ENCODE measurements around the gene BRS3.
"Not testable (repeated sequence)": the region's sequence is repeated elsewhere in the genome, so short reads cannot be mapped to it uniquely, and the experiment has no call there.

The BRS3 gene

DNA sequence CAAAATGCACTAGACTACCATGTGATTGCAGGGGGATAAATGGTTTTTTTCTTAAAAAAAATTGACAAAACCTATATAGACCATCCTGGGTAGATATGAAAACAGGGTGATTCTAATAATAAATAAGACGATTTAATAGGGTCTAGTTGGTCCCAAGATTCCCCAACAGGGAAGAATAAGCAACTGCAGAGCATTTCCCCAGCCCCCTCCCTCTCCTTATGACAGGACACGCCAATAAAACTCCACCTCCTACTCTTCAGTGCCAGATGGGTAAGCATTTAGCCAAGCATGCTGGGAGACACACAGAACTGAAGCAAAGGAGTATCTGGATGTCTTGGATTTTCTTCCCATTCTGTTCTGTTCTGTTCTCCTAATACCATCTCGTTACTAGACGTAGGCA is at the start of gene BRS3:
BRS3 (plus strand) TSS at position 301 of the 400 bp plus-strand sequence. CDS start 168 bp downstream, outside the sequence.
- no peak for DNase-seq (ENCODE audit: extremely low read depth in 1 of 2, low read depth in 1 of 2)

DNA sequence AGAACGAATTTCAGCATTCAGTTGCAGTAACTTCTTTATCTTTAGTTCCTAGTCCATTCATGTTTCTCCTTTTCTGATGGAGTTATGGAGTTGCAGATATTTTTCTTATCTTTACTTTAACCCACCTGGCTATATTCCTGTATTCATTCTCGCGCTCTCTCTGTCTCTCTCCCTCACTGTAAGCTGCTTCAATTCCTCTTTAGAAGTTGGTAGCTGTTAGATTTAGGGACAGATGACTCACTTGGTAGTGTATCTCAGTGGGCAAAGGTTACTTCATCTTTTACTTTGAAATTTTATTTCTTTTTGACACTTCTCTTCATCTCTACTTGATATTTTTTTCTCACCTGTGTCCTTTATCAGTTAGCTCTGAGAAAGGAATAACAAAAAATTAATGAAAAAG is 49.6 kb upstream of the BRS3 start:
- no peak for DNase-seq (ENCODE audit: extremely low read depth in 1 of 2, low read depth in 1 of 2)

DNA sequence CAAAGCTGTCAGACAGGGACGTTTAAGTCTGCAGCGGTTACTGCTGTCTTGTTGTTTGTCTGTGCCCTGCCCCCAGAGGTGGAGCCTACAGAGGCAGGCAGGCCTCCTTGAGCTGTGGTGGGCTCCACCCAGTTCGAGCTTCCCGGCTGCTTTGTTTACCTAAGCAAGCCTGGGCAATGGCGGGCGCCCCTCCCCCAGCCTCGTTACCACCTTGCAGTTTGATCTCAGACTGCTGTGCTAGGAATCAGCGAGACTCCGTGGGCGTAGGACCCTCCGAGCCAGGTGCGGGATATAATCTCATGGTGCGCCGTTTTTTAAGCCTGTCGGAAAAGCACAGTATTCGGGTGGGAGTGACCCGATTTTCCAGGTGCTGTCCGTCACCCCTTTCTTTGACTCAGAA is 42.1 kb upstream of the BRS3 start:
- DNase-seq (ENCODE audit: extremely low read depth in 1 of 2, low read depth in 1 of 2): not testable (repeated sequence)

DNA sequence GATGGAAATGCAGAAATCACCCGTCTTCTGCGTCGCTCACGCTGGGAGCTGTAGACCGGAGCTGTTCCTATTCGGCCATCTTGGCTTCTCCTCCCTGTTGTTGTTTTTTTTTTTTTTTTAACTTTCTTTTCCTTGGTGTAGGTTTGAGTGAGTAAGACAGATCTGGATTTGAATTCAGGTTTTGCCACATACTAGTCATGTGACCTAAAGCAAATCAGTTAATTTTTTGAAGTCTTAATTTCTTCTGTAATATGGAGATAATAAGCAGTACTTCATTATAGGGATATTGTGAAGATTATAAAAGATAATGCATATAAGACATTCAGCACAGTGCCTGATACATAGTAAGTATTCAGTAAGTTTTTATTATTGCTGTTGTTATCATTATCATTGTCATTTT is 41.5 kb upstream of the BRS3 start:
- no peak for DNase-seq (ENCODE audit: extremely low read depth in 1 of 2, low read depth in 1 of 2)

DNA sequence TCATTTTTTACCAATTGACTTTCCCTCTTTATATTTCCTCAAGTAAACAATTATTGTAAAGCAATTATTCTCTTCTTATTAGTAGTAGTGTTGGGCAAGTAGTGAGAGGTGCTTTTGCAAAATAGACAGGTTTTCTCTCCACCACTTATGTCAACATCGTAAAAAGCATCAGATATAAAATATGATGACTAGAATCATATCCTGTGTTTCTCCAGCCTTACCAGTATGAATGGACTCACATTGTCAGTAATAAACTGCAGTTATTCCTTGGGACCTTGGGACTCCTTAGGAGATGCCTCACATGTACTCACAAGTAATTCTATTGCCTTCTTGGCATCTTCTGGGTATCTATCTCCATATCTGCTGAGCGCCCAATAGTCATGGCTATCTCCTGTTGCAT is 40.4 kb upstream of the BRS3 start:
- no peak for DNase-seq (ENCODE audit: extremely low read depth in 1 of 2, low read depth in 1 of 2)

DNA sequence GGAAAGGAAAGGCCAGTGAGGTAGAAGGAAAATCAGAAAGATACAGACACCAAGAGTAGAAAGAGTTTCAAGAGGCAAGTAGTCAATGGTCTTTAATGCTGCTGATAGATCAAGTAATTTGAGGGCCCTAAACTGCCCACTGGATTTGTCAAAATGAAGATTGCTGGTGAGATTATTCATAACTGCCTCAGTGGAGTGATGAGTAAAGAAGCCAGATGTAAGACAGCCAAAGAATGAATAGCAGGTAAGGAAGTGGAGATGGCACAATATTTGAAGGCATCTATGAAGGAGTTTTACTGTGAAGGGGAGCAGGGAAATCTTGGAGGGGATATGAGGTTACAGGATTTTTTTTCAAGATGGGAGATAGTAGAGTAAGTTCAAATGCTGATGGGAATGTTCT is 39.8 kb upstream of the BRS3 start:
- no peak for DNase-seq (ENCODE audit: extremely low read depth in 1 of 2, low read depth in 1 of 2)

DNA sequence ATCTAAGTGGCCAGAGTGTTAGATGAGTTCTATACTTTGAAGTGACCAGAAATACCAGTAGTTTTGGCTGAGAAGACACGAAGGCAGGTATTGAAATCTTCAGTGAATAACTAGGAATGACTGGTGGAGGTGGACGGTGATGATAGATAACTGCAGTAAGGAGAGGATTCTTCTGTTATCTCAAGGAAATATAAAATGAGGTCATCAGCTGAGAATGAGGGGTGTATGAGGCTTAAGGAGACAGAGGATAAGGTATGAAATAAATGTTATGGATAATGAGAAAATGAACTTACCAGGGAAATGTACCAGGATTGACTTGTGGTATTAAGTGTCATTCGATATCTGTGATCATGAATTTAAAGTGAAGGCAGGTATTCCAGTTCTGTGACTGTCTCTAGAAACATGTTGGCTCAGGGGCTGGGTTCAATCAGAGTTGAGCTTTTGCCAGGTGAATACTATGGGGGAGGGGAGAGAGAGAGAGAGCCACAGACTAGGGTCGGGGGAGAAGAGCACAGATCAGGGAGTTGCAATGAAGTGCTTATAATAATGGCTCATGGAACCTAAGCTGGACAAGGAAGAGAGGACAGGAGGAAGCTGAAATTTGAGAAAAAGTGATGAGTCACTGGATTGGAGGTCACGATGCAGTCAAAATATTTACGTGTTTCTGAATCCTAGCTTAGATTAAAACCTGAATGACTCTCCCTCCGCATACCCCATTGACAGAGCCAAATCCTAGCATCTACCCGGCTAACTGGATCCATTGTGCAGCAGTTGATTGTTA is 37.5 kb upstream of the BRS3 start:
- DNase-seq (ENCODE audit: extremely low read depth in 1 of 2, low read depth in 1 of 2): no peak

DNA sequence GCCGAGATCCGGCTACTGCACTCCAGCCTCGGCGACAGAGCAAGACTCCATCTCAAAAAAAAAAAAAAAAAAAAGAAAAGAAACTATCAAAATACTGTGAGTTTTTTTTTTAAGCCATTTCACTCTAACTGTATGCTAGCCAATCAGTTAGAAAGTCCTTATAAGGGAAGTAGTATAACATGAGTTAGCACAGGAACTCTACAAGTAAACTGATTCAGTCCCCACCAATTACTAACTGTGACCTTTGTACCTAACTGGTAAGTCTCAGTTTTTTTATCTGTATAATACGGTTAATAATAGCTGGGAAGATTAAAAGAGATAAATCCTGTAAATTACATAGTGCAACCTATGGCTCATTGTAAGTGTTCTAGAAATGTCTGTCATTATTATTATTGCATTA is 35.1 kb upstream of the BRS3 start:
- no peak for DNase-seq (ENCODE audit: extremely low read depth in 1 of 2, low read depth in 1 of 2)

DNA sequence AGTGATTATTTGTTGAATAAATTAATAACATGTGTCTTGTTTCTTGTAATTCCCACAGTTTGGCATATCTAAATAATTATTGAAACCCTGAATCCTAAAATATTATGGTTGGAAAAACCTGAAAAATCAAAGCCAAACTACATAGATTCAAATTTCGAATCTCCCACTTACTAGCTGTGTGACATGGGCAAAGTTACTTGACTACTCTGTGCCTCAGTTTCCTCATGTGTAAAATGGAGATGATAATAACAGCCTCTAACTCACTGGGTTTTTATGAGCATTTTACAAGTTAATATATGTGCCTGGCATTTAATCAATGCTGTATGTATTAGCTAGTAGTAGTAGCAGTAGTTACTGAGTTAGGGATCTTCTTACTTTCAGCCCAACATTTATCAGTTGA is 34.6 kb upstream of the BRS3 start:
- no peak for DNase-seq (ENCODE audit: extremely low read depth in 1 of 2, low read depth in 1 of 2)

DNA sequence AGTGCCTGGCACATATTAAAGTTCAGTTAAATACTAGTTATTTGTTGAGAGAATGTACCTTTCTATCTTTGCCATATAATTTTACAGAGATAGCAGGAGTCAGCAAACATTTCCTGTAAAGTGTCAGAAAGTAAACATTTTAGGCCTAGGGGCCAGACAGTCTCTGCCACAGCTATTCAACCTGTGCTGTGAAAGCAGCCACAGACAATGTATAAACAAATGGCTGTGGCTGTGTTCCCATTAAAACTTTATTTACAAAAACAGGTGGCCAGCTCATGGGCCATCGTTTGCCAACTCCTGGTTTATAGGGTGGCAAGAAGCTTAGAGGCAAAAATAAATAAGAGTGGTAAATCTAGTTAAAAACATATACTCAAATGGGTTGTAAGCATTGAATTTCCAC is 34.0 kb upstream of the BRS3 start:
- no peak for DNase-seq (ENCODE audit: extremely low read depth in 1 of 2, low read depth in 1 of 2)

DNA sequence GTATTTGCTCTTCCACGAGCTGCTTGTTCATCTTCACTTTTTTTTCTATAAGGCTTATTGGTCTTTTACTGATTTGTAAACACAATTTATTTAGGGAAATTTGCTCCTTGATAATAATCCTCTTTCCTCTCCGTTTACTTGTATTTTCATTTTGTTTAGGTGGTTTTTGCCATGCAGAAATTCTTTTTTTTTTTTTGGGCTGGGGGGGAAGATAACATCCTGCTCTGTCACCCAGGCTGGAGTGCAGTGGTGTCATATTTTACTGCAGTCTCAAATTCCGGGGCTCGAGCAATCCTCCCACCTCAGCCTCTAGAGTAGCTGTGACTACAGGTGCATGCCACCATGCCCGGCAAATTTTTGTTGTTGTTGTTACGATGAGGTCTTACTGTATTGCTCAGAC is 31.6 kb upstream of the BRS3 start:
- no peak for DNase-seq (ENCODE audit: extremely low read depth in 1 of 2, low read depth in 1 of 2)

DNA sequence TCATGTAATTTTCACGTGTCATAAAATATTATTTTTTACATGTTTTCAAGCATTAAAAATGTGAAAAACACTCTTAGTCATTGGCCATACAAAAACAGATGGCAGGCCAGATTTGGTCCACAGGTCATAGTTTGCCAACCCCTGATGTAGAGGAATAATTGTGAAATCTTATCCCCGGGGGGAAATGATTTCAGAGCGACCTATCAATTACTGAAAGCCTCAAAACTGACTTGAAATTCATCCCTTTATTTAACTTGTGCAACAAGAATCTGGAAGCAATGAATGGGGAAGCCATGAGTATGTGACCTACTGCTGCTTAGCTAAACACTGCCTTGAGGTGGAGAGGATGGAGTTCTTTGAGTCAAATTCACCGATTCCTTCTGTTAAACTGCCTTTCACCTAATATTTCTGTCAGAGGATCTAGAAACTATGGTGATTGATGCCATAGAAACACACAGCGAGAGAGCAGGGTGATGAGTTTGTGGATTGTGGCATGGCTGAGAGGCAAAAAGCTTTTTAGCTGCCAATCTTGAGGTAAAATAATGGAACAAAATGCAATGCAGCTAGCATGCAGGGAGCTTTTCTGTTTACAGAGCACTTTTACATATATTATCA is 30.3 kb upstream of the BRS3 start:
- no peak for DNase-seq (ENCODE audit: extremely low read depth in 1 of 2, low read depth in 1 of 2)

DNA sequence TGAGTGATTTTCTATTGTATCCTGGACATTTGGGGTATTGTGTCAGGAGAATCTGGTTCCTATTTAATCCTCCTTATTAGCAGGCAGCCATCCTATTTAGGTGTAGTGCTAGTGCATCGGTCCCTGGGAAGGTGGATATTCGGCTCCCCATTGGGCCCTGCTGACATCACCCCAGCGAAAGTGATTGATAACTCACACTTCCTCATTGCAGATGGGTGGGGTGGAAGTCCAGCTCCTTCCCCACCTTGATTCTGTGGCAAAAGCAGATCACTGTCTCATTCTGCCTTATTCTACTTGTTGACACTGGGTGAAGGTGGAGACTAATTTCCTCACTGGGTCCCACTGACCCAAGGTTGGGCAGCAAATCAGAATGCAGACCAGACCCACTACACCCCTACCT is 23.2 kb upstream of the BRS3 start:
- DNase-seq (ENCODE audit: extremely low read depth in 1 of 2, low read depth in 1 of 2): no peak

DNA sequence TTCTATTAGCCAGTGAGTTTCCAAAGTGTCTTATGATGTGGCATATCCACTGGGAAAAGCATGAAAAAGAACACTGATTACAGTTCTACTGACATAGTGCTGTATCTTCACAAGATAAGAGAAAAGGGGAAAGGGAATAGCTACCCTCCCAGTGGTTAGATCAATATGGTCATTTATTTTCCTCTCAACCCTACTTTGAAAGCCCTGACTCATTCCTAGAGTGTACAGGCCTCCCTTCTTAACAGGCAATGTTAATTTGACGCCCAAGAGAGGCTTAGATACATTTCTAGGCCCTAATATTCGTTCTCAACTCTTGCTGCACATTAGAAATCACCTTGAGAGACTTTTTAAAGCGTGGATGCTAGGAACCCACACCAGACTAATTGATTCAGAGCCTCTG is 20.4 kb upstream of the BRS3 start:
- no peak for DNase-seq (ENCODE audit: extremely low read depth in 1 of 2, low read depth in 1 of 2)

DNA sequence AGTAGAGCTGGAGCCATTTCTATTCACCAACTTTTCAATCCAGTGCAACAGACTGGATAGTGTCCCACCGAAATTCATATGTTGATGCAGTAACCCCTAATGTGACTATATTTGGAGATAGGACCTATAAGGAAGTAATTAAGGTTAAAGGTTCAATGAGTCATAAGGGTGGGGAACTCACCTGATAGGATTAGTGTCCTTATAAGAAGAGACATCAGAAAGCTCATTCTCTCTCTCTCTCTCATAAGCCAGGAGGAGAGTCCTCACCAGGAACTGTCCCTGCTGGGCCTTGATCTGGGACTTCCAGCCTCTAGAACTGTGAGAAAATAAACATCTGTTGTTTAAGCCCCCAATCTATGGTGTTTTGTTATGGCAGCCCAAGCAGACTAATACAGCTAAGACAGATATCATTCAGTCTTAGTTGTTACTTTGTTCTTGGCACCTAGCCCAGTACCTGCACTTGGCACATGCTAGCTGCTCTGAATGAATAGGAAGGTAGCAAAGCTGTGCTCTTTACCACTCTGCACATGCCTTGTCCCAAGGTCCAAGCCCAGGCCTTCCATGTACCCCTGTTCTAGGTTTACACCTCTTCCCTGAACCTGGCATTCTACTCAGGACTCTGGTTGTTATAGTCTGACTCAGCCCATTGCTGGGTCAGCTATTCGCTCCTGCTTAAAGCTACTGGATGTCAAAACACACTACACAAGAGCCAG is 19.2 kb upstream of the BRS3 start:
- no peak for DNase-seq (ENCODE audit: extremely low read depth in 1 of 2, low read depth in 1 of 2)

DNA sequence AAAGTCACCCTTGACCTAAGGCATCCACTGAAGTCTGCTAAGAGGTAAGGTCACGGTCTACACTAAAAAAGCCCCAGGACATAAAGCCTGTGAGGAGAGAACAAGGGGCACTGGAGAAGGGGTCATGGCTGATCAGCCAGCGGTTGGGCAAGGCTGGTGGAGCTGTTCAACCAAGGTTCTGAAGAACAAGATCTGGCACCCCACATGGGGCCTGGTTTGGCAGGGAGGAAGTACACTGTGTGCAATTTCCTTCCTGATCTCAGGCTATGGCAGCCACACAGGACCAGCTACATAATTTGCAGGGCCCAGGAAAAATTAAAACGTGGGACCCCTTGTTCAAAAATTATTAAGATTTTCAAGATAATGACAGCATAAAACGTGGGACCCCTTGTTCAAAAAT is 14.1 kb upstream of the BRS3 start:
- DNase-seq (ENCODE audit: extremely low read depth in 1 of 2, low read depth in 1 of 2): no peak

DNA sequence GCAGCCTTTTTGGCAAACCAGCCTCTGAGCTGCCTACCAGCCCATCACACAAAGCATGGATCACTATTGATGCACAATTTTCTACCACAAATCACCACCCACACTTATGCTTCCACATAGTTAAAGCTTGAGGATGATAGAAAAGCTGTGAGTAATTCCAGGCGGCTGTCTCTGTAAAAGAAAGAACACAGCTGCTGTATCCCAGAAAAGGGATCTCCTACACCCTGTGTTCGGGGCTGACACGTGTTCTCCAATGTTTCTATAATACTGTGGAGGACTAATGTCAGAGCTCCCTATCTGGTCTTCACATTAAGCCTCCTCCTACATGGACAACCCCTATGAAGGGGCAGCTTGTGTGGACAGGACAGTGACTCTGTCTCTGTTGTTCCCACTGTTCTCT is 12.5 kb upstream of the BRS3 start:
- no peak for DNase-seq (ENCODE audit: extremely low read depth in 1 of 2, low read depth in 1 of 2)

DNA sequence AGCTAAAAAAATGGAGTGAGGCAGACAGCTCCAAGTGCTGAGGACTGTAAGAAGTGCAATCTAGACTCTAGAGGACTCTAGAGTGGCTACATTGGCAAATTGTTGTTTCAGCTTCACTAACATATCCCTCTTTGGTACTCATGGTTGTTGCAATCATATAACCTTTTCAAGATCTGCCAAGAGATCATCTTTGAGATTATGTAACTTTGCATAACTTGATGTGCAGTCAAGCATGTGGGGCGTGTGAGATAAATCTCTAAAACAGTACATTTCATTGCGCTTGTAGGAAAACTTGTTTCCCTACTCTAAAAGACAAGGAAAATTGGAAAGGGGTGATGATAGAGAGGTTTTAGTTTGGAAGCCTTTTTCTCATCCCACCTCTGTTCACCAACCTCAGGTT is 11.2 kb upstream of the BRS3 start:
- no peak for DNase-seq (ENCODE audit: extremely low read depth in 1 of 2, low read depth in 1 of 2)

DNA sequence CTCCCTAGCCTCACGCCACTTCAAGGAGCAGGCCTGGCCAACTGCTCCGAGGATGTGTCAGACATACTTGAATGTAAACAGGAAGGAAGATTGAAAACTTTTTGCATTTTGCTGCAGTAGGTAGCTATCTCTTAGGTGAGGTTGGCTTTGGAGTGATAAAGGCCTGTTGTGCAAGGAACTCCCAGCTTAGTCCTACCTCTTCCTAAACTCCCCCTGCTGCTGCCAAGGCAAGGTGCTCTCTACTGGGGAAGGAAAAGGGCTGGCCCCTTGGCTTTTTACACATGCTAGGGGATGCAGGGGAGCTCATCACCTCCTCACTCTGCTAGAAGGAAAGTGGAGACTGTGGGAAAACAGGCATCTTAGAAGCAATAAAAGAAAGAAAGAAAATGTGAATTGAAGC is 10.7 kb upstream of the BRS3 start:
- no peak for DNase-seq (ENCODE audit: extremely low read depth in 1 of 2, low read depth in 1 of 2)

DNA sequence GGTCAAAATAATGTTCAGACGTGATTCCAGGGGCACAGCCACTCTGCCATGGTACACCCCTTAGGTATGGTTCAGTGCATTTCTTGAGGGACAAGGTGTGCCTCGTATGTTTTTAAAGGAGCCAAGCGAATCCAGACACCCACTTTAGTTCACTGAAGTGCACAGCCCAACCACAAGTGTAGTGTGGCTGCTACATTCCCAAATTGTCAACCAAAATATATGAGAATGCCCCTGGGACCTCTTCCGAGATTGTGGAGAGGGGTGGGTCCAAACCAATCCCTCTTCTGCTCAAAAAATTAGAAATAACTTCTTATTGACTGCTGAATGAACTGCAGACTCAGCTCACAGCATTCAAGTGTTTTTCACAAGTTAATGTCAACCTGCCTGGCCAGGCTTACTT is 7.4 kb upstream of the BRS3 start:
- no peak for DNase-seq (ENCODE audit: extremely low read depth in 1 of 2, low read depth in 1 of 2)

DNA sequence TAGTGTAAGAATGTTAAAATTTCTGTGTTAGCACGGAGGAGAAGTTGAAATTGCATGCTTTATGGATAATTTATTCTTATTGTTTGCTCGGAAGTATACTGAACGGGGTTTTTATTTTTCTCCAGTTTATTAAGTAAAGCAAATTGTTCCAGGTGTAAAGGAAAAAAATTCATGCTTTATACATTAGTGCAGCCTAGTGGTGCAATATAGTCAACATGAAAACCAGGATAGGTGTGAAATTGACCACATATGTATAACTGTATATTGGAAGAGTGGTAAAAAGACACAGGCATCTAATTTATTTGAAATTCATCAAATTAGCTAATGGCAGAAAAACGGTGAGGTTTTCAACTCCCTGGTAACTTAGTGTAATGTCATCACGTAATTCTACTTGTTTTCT is 959 bp downstream of the BRS3 start:
- DNase-seq (ENCODE audit: extremely low read depth in 1 of 2, low read depth in 1 of 2): no peak

DNA sequence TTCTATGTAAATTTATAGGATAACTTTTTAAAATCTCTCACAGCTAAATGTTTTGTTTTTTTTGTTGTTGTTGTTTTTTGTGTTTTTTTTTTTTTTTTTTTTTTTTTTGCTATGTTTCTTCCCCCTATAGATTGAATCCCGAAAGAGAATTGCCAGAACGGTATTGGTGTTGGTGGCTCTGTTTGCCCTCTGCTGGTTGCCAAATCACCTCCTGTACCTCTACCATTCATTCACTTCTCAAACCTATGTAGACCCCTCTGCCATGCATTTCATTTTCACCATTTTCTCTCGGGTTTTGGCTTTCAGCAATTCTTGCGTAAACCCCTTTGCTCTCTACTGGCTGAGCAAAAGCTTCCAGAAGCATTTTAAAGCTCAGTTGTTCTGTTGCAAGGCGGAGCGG is 4.1 kb downstream of the BRS3 start:
- no peak for DNase-seq (ENCODE audit: extremely low read depth in 1 of 2, low read depth in 1 of 2)

All from activated CD8-positive, alpha-beta memory T cell treated with anti-CD3 and anti-CD28 coated beads for 1 hour (primary cell).